Astrocyte of the cerebellum (primary cell): Measurements from ENCODE around the gene AGT.
A peak's percentile ranks its signal among the peaks of the same experiment; 100 is the strongest.
"Not testable (repeated sequence)": the region's sequence is repeated elsewhere in the genome, so short reads cannot be mapped to it uniquely, and the experiment has no call there.

ENCODE experiments used
- DNase-seq: peaks from one replicate; pipeline ENCODE4 v3.0.0-alpha.2; 2011; ENCODE audit warnings: low read depth
- H3K4me3 ChIP-seq: 2 replicates; pipeline ENCODE4 v1.5.1; 2011; ENCODE audit warnings: mild to moderate bottlenecking, low read depth, low read length, moderate library complexity
- in situ Hi-C: cut with HindIII; loops from 2 replicates; pipeline ENCODE4 v1.10.0; 2017; ENCODE audit warnings: low sequenced_read_pairs
- TF ChIP-seq, protein P1 (sequence below): IDR thresholded peaks from 2 replicates; pipeline ENCODE4 v1.5.1; 2012; ENCODE audit warnings: low read length, low read depth, moderate library complexity, mild to moderate bottlenecking; ENCODE audit errors: missing control alignments

AGT gene

DNA sequence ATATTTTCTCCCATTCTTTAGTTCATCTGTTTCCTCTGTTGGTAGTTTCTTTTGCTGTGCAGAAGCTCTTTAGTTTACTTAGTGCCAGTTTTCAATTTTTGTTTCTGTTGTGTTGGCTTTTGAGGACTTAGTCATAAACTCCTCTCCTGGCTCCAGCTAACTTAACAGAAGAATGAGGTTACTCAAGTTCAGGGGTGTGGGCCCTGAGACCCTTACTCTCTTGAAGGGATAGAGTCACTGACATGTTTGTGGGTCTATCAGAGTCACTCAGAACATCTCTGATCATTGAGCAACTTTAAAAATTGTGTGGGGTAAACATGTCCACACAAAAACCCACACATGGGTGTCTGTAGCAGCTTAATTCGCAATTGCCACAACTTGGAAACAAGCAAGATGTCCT lies 14.2 kb downstream of the AGT start:
- in situ Hi-C loops, result no loop called here
- TF ChIP-seq, protein P1, sequence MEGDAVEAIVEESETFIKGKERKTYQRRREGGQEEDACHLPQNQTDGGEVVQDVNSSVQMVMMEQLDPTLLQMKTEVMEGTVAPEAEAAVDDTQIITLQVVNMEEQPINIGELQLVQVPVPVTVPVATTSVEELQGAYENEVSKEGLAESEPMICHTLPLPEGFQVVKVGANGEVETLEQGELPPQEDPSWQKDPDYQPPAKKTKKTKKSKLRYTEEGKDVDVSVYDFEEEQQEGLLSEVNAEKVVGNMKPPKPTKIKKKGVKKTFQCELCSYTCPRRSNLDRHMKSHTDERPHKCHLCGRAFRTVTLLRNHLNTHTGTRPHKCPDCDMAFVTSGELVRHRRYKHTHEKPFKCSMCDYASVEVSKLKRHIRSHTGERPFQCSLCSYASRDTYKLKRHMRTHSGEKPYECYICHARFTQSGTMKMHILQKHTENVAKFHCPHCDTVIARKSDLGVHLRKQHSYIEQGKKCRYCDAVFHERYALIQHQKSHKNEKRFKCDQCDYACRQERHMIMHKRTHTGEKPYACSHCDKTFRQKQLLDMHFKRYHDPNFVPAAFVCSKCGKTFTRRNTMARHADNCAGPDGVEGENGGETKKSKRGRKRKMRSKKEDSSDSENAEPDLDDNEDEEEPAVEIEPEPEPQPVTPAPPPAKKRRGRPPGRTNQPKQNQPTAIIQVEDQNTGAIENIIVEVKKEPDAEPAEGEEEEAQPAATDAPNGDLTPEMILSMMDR, result no peak
- no peak for DNase-seq
- H3K4me3 ChIP-seq, result no peak overlapping the region

DNA sequence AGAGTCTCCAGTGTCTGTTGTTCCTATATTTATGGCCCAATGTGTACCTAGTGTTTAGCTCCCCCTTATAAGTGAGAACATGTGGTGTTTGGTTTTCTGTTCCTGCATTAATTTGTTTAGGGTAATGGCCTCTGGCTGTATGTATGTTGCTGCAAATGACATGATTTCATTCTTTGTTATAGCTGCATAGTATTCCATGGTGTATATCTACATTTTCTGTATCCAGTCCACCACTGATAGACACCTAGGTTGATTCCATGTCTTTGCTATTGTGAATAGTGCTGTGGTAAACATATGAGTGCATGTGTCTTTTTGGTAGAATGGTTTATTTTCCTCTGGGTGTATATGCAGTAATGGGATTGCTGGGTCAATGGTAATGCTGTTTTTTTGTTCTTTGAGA lies 15.0 kb downstream of the AGT start:
- DNase-seq, in situ Hi-C loops, H3K4me3 ChIP-seq: not testable (repeated sequence)

DNA sequence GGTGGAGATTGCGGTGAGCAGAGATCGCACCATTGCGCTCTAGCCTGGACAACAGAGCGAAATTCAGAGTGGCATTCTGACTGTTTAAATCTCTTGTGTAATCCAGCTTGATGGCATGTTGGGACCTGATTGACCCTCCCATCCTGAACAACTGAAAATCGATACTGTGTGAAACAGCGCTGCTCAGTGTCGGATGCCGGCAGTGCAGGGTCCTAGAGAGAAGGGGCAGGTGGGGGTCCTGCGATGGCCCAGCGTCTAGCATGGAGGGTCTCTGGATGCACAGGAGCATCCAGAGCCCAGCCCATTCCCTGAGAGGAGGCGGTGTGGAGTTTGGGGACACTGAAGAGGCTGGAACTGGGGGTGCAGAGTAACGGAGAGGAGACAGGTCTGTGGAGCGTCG lies 15.8 kb downstream of the AGT start:
- no peak for DNase-seq
- no peak overlapping the region for H3K4me3 ChIP-seq
- in situ Hi-C loops, result no loop called here
- TF ChIP-seq, protein P1, result no peak

DNA sequence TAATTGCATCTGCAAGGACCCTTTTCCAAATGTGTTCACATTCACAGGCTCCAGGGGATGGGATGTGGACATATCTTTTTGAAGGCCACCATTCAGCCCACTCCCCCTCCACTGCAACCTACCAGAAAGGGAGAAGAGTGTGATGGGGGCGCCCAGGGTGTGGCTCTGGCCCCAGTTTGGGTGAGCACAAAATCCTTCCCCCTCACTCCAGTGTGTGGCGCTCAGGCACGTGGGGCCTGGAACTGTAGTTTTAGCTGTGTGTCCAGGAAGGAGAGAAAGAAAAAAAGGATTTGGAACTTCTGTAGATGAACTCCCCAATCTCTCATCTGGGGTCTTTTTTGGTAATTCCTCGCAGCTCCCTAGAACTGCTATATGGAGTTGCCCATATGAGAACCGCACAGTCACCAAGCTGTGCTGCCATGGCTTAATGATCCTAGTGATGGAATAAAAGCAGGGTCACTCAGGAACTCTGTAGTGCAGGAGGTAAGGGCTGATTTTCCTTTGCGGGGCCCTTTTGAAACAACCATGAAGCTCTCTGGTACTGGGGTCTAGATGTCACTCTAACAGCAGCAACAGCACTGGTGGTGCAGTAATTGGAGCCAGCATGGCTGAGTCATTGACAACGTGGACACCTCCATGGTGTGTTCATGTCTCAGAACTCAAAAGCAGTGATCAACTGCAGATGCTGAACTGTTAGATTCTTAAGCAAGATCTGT lies 17.0 kb downstream of the AGT start:
- DNase-seq, result no peak
- TF ChIP-seq, protein P1, result no peak
- in situ Hi-C loops, result no loop called here
- H3K4me3 ChIP-seq, result no peak overlapping the region

DNA sequence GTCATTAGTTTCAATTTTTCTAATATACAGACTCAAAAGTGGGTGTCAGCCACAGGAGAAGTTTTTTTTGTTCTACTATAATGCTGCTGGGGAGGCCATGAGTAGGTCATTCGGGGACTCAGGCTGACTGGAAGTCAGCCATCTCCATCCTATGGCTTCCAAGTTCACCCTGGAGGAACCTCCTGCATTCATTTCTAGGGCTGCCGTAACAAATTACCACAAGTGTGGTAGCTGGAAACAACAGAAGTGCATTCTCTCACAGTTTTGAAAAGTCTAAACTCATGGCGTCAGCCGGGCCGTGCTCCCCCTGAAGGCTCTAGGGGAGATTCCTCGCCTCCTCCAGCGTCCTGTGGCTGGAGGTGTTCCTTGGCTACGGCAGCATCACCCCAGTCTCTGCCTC lies 17.7 kb downstream of the AGT start:
- DNase-seq, result peak; percentile 50
- in situ Hi-C loops, result no loop called here
- TF ChIP-seq, protein P1, result no peak
- H3K4me3 ChIP-seq, result no peak overlapping the region

DNA sequence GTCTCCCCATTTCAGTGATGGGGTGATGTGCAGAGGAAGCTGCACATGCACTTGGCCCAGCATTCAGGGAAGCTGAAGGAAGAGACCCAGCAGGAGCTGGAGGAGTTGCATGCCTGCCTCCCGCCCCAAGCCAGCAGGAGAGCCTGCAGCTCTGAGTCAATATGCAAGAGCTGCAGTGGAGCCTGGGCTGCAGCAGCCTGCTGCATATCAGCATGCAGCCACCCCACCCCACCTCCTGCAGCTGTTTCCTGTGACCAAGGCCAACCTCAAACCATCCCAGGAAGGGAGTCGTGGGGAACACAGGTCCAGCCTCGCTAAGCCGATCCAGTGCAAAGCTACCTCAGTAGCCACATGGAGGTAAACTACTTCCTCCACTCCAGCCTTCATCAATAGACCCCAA lies 18.9 kb downstream of the AGT start:
- in situ Hi-C loops, result no loop called here
- TF ChIP-seq, protein P1, result no peak

DNA sequence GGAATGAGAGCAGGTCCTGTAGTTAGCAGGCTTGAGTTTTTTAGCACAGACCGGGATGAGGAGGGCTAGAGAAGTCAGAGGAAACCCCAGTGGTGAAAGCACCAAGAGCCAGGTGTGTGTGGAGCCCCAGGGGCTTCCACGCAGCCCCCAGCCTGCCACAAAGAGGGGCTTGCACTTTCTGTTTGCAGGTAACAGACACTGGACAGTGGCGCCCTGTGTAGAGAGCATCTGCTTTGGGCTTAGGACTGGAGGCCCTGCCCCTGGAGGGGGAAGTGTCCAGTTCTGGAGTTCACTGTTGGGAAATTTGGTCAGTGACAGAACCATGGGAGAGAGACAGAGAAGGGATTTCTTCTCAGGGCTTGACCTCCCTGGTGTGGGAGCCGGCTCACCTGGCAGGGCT lies 19.5 kb downstream of the AGT start:
- no peak overlapping the region for H3K4me3 ChIP-seq
- in situ Hi-C loops, result no loop called here
- DNase-seq, result no peak
- TF ChIP-seq, protein P1, result no peak

More for the DNA sequence above, 18.9 kb downstream of the AGT start:
- no peak overlapping the region for H3K4me3 ChIP-seq
- DNase-seq, result no peak
